Neural crest cell (in vitro differentiated cells): Measurements from ENCODE around the gene PIP5K1B. TPM values are rescaled to one million over a fixed set of nuclear protein-coding genes. Genes with fewer than 3 reads are reported as not detected.

Experiments
- DNase-seq: peaks from one replicate; pipeline ENCODE4 v3.0.0; 2021; ENCODE audit warnings: low read depth, mixed read lengths, low spot score
- H3K27ac Mint-ChIP-seq: one replicate; pipeline ENCODE4 v1.8.0; 2021; ENCODE audit warnings: mild to moderate bottlenecking, mixed read lengths; ENCODE audit not compliant: unreplicated experiment
- H3K27me3 Mint-ChIP-seq: 2 replicates; pipeline ENCODE4 v1.8.0; 2021; ENCODE audit warnings: low read depth, mild to moderate bottlenecking, mixed read lengths
- H3K36me3 Mint-ChIP-seq: 2 replicates; pipeline ENCODE4 v1.8.0; 2021; ENCODE audit warnings: low read depth, mild to moderate bottlenecking, mixed read lengths
- H3K4me1 Mint-ChIP-seq: 2 replicates; pipeline ENCODE4 v1.8.0; 2021; ENCODE audit warnings: mixed read lengths
- H3K4me3 Mint-ChIP-seq: one replicate; pipeline ENCODE4 v1.8.0; 2021; ENCODE audit warnings: mild to moderate bottlenecking, mixed read lengths
- H3K9me3 Mint-ChIP-seq: 2 replicates; pipeline ENCODE4 v1.8.0; 2021; ENCODE audit warnings: mixed read lengths
- CTCF ChIP-seq: fragments of 200-600 bp; sonication (generic); conservative IDR thresholded peaks from 2 replicates; pipeline ENCODE4 v1.5.0; 2021; ENCODE audit warnings: antibody characterized with exemption, mild to moderate bottlenecking
- total RNA-seq: library from RNA; stranded (reverse); gene quantifications from 2 replicates; pipeline ENCODE4 v1.2.1, GENCODE V29; 2021

PIP5K1B gene
- total RNA-seq, 1 donor from 2014 or later: 5.9 TPM

DNA sequence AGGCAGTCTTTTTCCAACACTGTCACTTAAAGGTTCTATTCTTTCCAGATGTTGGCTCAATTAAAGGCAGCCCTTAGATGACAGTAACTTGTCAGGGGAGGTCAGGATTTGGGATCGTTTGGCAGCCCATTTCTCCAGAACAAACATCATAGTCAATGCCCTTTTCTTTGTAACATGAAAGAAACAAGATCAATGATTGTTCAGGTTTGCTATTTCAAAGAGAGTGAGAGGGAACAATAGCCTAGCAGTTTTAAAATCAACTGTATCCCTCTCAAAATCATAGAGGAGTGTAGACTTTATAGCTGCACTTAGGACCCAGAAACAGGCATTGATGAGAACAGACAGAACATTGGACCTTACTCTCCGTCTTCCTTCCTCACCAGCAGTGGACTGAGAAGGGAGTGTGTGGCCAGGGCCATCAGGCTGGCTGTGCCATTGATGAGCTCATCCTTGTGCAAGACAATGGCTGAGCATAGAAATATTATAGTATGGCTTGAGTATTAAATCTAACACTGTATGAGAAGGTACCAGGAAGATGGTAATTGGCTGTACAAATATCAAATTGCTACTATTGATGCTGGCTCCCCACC lies 130.0 kb downstream of the PIP5K1B start:
- Mint-ChIP-seq H3K27ac (no peak overlapping the region), H3K9me3 (no peaks in the 10 kb centered on the region), H3K4me1 (peaks cover 6% of the 10 kb centered on the region), H3K27me3 (no peaks in the 10 kb centered on the region), H3K36me3 (peaks cover 3% of the 10 kb centered on the region), H3K4me3 (no peak overlapping the region)
- no peak for TF ChIP-seq CTCF
- DNase-seq: no peak

DNA sequence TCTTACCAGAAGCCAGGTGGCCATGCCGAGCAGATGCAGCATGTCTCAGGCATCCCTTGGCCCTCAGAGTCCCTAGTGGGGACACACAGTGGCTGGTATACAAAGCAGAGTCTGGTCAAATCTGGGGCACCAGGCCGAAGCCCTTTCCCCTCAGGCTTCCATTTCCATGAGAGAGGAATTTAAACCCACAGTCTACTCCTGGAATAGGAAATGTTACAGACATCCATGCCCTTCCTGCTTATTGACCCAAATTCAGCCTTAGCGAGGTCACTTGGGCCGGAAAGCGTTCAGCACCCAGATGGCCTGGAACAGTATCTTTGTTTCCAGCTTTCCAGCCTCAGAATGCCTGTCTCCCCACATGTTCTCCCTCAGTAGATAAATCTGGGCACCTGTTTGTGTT lies 131.7 kb downstream of the PIP5K1B start:
- Mint-ChIP-seq H3K4me3 (no peak overlapping the region), H3K9me3 (no peaks in the 10 kb centered on the region), H3K27me3 (no peaks in the 10 kb centered on the region), H3K27ac (no peak overlapping the region), H3K4me1 (no peaks in the 10 kb centered on the region), H3K36me3 (peaks cover 3% of the 10 kb centered on the region)
- TF ChIP-seq CTCF: no peak
- no peak for DNase-seq

DNA sequence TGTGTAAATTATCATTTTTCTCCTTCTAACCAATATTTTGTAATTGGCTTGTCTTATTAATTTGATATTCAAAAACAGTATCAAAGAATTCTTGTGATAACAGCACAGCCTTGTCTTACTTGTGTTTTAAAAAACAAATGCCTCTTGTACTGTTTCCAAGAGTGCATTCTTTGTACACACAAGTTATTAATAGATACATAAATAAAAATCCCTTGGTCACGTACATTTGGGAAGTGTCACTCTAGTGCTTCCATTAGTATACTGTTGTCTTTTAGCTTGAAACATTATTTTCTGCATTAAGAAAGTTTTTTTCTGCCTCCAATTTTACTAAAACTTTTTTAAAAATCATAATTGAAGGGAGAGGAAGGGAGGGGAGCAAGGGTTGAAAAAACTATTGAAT lies 133.2 kb downstream of the PIP5K1B start:
- no peaks in the 10 kb centered on the region for H3K9me3 Mint-ChIP-seq
- DNase-seq: no peak
- H3K27ac Mint-ChIP-seq: no peak overlapping the region
- H3K36me3 Mint-ChIP-seq: peaks cover 3% of the 10 kb centered on the region
- no peak for TF ChIP-seq CTCF
- H3K4me1 Mint-ChIP-seq: no peaks in the 10 kb centered on the region
- no peaks in the 10 kb centered on the region for H3K27me3 Mint-ChIP-seq
- no peak overlapping the region for H3K4me3 Mint-ChIP-seq

GRCh38 chr9:68841276-68842052 lies 136.4 kb downstream of the PIP5K1B start:
- no peak overlapping the region for H3K4me3 Mint-ChIP-seq
- no peak overlapping the region for H3K27ac Mint-ChIP-seq
- H3K9me3 Mint-ChIP-seq: no peaks in the 10 kb centered on the region
- DNase-seq: no peak
- no peaks in the 10 kb centered on the region for H3K27me3 Mint-ChIP-seq
- no peak for TF ChIP-seq CTCF
- H3K36me3 Mint-ChIP-seq: no peaks in the 10 kb centered on the region
- no peaks in the 10 kb centered on the region for H3K4me1 Mint-ChIP-seq

GRCh38 chr9:68842568-68842967 lies 137.5 kb downstream of the PIP5K1B start:
- Mint-ChIP-seq H3K4me3 (no peak overlapping the region), H3K27ac (no peak overlapping the region), H3K36me3 (no peaks in the 10 kb centered on the region), H3K9me3 (no peaks in the 10 kb centered on the region), H3K27me3 (no peaks in the 10 kb centered on the region), H3K4me1 (no peaks in the 10 kb centered on the region)
- no peak for DNase-seq
- TF ChIP-seq CTCF: no peak
